ENCODE results near the gene PITPNC1.

DNA sequence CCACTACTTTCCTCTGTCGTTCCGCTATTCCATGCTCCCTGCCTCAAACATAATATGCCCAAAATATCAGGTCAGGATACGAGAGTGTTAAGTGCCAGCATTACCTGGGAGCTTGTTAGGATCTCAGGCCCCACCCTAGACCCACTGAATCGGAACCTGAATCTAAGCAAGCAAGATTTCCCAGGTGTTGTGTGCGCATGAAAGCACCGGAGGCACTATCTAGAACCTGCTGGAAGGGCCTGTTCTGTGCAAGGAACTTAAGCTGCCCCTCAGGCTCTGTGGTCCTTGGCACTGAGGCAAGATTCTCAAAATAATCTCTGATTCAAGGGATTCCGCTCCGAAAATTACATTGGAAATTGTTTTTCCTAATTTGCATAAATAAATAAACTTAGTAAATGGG is 233.0 kb downstream of the PITPNC1 start:
- TF ChIP-seq, protein P1, sequence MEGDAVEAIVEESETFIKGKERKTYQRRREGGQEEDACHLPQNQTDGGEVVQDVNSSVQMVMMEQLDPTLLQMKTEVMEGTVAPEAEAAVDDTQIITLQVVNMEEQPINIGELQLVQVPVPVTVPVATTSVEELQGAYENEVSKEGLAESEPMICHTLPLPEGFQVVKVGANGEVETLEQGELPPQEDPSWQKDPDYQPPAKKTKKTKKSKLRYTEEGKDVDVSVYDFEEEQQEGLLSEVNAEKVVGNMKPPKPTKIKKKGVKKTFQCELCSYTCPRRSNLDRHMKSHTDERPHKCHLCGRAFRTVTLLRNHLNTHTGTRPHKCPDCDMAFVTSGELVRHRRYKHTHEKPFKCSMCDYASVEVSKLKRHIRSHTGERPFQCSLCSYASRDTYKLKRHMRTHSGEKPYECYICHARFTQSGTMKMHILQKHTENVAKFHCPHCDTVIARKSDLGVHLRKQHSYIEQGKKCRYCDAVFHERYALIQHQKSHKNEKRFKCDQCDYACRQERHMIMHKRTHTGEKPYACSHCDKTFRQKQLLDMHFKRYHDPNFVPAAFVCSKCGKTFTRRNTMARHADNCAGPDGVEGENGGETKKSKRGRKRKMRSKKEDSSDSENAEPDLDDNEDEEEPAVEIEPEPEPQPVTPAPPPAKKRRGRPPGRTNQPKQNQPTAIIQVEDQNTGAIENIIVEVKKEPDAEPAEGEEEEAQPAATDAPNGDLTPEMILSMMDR (IDR thresholded peaks at IDR 0.05): no peak
- TF ChIP-seq FOXM1 (IDR thresholded peaks at IDR 0.05; ENCODE audit: low read depth) (no peak), REST (IDR thresholded peaks at IDR 0.05; ENCODE audit: low read depth, low read length) (no peak), CHD2 (IDR thresholded peaks at IDR 0.05; ENCODE audit: low read length, partially characterized antibody) (no peak), MAX (IDR thresholded peaks at IDR 0.05; ENCODE audit: low read depth) (no peak), JUND (IDR thresholded peaks at IDR 0.05) (no peak)
